Neuronal stem cell (in vitro differentiated cells): ENCODE results near the gene GRXCR2.

ENCODE experiments used
- DNase-seq: peaks from one replicate; pipeline ENCODE4 v3.0.0-alpha.2; 2013; ENCODE audit warnings: low spot score
- H2AFZ ChIP-seq: one replicate; pipeline ENCODE4 v1.6.1; 2013; ENCODE audit warnings: mild to moderate bottlenecking, low read length, inconsistent platforms
- H2AK5ac ChIP-seq: 2 replicates; pipeline ENCODE4 v1.6.1; 2013; ENCODE audit warnings: low read depth, mild to moderate bottlenecking, inconsistent platforms, low read length, moderate library complexity, mixed read lengths
- H2BK120ac ChIP-seq: 2 replicates; pipeline ENCODE4 v1.6.1; 2013; ENCODE audit warnings: low read depth, mild to moderate bottlenecking, inconsistent platforms, low read length, moderate library complexity, mixed read lengths
- H2BK12ac ChIP-seq: one replicate; pipeline ENCODE4 v1.6.1; 2013; ENCODE audit warnings: low read length, inconsistent platforms
- H2BK15ac ChIP-seq: 2 replicates; pipeline ENCODE4 v1.6.1; 2013; ENCODE audit warnings: mild to moderate bottlenecking, low read length, inconsistent platforms, mixed read lengths
- H2BK5ac ChIP-seq: one replicate; pipeline ENCODE4 v1.6.1; 2013; ENCODE audit warnings: inconsistent platforms, mild to moderate bottlenecking, low read length, moderate library complexity
- H3K14ac ChIP-seq: one replicate; pipeline ENCODE4 v1.6.1; 2013; ENCODE audit warnings: low read length, inconsistent platforms
- H3K18ac ChIP-seq: 2 replicates; pipeline ENCODE4 v1.6.1; 2013; ENCODE audit warnings: low read length, inconsistent platforms
- H3K23ac ChIP-seq: 2 replicates; pipeline ENCODE4 v1.6.1; 2013; ENCODE audit warnings: low read depth, mild to moderate bottlenecking, mixed read lengths, low read length, inconsistent platforms; ENCODE audit not compliant: poor library complexity
- H3K27ac ChIP-seq: replicated peaks from 3 replicates; pipeline ENCODE4 v1.5.1; 2013; ENCODE audit warnings: low read length, inconsistent platforms
- H3K27me3 ChIP-seq, 3 experiments: 2 replicates each; pipeline ENCODE4 v1.6.1; 2013; ENCODE audit warnings: low read length in 3 of 3, mild to moderate bottlenecking in 2 of 3, inconsistent platforms in 1 of 3, low read depth in 1 of 3, mixed read lengths in 1 of 3, moderate library complexity in 1 of 3; ENCODE audit not compliant: control insufficient read depth in 3 of 3, insufficient read depth in 3 of 3
- H3K36me3 ChIP-seq, 2 donors: replicated peaks in 1 of 2; 2 replicates each; pipeline ENCODE4 v1.6.1; 2013; ENCODE audit warnings: low read length in 2 of 2; ENCODE audit not compliant: control insufficient read depth in 2 of 2, insufficient read depth in 2 of 2
- H3K4ac ChIP-seq: 2 replicates; pipeline ENCODE4 v1.6.1; 2013; ENCODE audit warnings: inconsistent platforms, mild to moderate bottlenecking, low read length, moderate library complexity
- H3K4me1 ChIP-seq, 2 donors: 1 replicate in 1 of 2; 2 replicates in 1 of 2; pipeline ENCODE4 v1.6.1; 2013; ENCODE audit warnings: low read length in 2 of 2, low read depth in 1 of 2; ENCODE audit not compliant: control insufficient read depth in 2 of 2, insufficient read depth in 1 of 2
- H3K4me2 ChIP-seq: one replicate; pipeline ENCODE4 v1.6.1; 2013; ENCODE audit warnings: mild to moderate bottlenecking, low read length, inconsistent platforms; ENCODE audit not compliant: insufficient read depth, poor library complexity, severe bottlenecking
- H3K4me3 ChIP-seq, 2 donors: 2 replicates each; pipeline ENCODE4 v1.5.1; 2013; ENCODE audit warnings: low read length in 2 of 2, mild to moderate bottlenecking in 2 of 2, inconsistent platforms in 1 of 2, moderate library complexity in 1 of 2
- H3K79me1 ChIP-seq: one replicate; pipeline ENCODE4 v1.6.1; 2013; ENCODE audit warnings: low read depth, mild to moderate bottlenecking, inconsistent platforms, low read length, moderate library complexity
- H3K9ac ChIP-seq: one replicate; pipeline ENCODE4 v1.6.1; 2013; ENCODE audit warnings: mild to moderate bottlenecking, low read depth, low read length, inconsistent platforms; ENCODE audit not compliant: poor library complexity
- H3K9me3 ChIP-seq, 2 donors: replicated peaks in 1 of 2; 2 replicates each; pipeline versions ENCODE3 to v1.6.1; 2013; ENCODE audit warnings: low read length in 2 of 2, mild to moderate bottlenecking in 2 of 2, inconsistent platforms in 1 of 2, low read depth in 1 of 2, mixed read lengths in 1 of 2, moderate library complexity in 1 of 2; ENCODE audit not compliant: control insufficient read depth in 2 of 2, insufficient read depth in 1 of 2
- H4K8ac ChIP-seq: one replicate; pipeline ENCODE4 v1.6.1; 2013; ENCODE audit warnings: low read depth, mild to moderate bottlenecking, inconsistent platforms, low read length, moderate library complexity
- H4K91ac ChIP-seq: one replicate; pipeline ENCODE4 v1.6.1; 2013; ENCODE audit warnings: low read length, low read depth, mild to moderate bottlenecking, inconsistent platforms; ENCODE audit not compliant: poor library complexity
- WGBS, 2 donors: extraction: QIAGEN DNeasy Blood & Tissue Kit; methylation state at CpG; one replicate each; pipeline ENCODE4 v1.1.7; 2013; ENCODE audit warnings: missing lambda C conversion rate in 2 of 2, mixed read lengths in 1 of 2; ENCODE audit not compliant: insufficient read length in 2 of 2, insufficient replicate concordance in 1 of 2; ENCODE audit errors: extremely low coverage in 2 of 2; 5-methylcytosine and 5-hydroxymethylcytosine counted together

Gene GRXCR2

GRCh38 chr5:145856285-145856818 is 16.5 kb downstream of the GRXCR2 start:
- WGBS, 2 donors, result no CpG with 5 or more reads among the region's 25 CpGs

DNA sequence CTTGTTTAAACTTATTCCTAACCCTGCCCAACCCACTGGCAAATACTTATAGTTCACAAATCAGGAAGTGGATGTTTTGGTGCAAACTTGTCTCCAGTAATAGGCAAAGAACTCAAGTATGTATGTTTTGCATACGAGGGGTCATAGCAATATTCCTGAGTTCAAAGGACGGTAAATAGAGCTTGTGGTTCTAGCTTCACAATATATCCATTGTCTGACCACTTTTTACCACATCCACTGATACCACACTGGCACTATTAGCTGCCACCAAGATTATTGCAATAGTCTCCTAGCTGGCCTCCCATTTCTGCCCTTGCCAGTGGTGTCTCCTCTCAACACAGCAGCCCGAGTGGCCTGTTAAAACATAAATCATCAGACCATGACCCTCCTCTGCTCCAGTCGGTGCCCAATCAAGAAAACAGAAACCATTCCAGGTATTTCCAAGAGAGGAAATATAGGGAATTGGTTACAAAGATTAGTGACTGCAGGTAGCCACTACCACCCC is 17.0 kb downstream of the GRXCR2 start:
- Histone ChIP-seq H2BK15ac (no peak overlapping the region), H2BK120ac (no peak overlapping the region), H3K23ac (no peak overlapping the region), H3K9ac (peak overlapping the region; percentile 75), H2BK5ac (no peak overlapping the region), H3K4me2 (peak overlapping the region; percentile 51), H3K9me3 (no peaks in the 10 kb centered on the region), H3K4me1 (peaks cover 0 to 7% of the 10 kb centered on the region in 2 donors), H3K4me3 (peak overlapping the region in 1 of 2 donors; percentile 34), H3K27ac (no peak overlapping the region), H4K8ac (no peak overlapping the region), H2AFZ (peak overlapping the region; percentile 92), H3K4ac (no peak overlapping the region), H4K91ac (no peak overlapping the region), H2AK5ac (no peak overlapping the region), H3K36me3 (no peaks in the 10 kb centered on the region), H2BK12ac (no peak overlapping the region), H3K14ac (no peak overlapping the region), H3K27me3 (no peaks in the 10 kb centered on the region), H3K79me1 (no peaks in the 10 kb centered on the region), H3K18ac (peak overlapping the region; percentile 86)
- WGBS, 2 donors, result no CpG with 5 or more reads among the region's 4 CpGs
- DNase-seq, result no peak

More at GRCh38 chr5:145856285-145856818, 16.5 kb downstream of the GRXCR2 start:
- Histone ChIP-seq H3K4me3 (peak overlapping the region in 1 of 2 donors; percentile 34), H4K91ac (no peak overlapping the region), H3K9me3 (no peaks in the 10 kb centered on the region), H2AK5ac (no peak overlapping the region), H3K18ac (peak overlapping the region; percentile 86), H3K27ac (no peak overlapping the region), H2BK5ac (no peak overlapping the region), H3K4me2 (peak overlapping the region; percentile 51), H2BK120ac (no peak overlapping the region), H2BK12ac (no peak overlapping the region), H3K36me3 (no peaks in the 10 kb centered on the region), H4K8ac (no peak overlapping the region), H2BK15ac (peak overlapping the region; percentile 74), H3K27me3 (peaks cover 0 to 4% (median 0%) of the 10 kb centered on the region in 3 experiments), H3K4ac (no peak overlapping the region), H3K9ac (peak overlapping the region; percentile 75), H3K4me1 (peaks cover 0 to 7% of the 10 kb centered on the region in 2 donors), H2AFZ (peak overlapping the region; percentile 92), H3K79me1 (no peaks in the 10 kb centered on the region), H3K14ac (no peak overlapping the region), H3K23ac (peak overlapping the region; percentile 10)
- peak; percentile 26 for DNase-seq

DNA sequence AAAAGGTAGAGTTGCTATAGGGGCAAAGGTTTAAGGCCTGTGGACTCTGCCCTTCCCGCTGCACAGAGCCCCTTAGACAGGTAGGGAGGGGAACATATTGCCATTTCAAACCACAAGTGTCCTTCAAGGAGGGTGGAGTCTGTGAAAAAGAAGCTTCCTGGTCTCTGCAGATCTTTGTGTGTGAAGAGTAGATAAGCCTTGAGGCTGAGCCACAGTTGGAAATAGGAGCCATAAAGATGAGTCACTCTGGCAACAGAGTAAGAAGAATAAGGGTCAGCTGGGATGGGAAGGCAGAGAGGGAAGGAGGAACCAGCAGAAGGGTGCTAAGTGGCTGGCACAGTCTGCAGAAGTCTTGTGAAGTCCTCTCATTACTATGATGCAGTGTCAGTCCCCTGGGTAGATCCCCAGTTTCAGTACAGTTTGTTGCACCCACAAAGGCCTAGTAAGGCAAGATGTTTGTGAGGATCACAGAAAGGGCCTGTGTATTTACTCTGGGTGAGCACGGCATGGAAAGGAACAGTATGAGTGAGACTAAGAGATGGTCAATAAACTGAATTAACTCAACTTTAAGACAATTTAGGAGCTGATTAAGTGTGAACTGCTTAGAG is 18.1 kb downstream of the GRXCR2 start:
- Histone ChIP-seq H2BK5ac (no peak overlapping the region), H4K8ac (no peak overlapping the region), H3K9ac (no peak overlapping the region), H3K23ac (no peak overlapping the region), H2AK5ac (no peak overlapping the region), H3K4me2 (no peak overlapping the region), H2BK120ac (no peak overlapping the region), H3K4me3 (no peak overlapping the region), H3K18ac (no peak overlapping the region), H3K27ac (no peak overlapping the region), H4K91ac (no peak overlapping the region), H2AFZ (no peak overlapping the region), H3K9me3 (no peaks in the 10 kb centered on the region), H3K4me1 (peaks cover 0 to 7% of the 10 kb centered on the region in 2 donors), H2BK15ac (no peak overlapping the region), H3K36me3 (no peaks in the 10 kb centered on the region), H2BK12ac (no peak overlapping the region), H3K79me1 (no peaks in the 10 kb centered on the region), H3K14ac (no peak overlapping the region), H3K4ac (no peak overlapping the region), H3K27me3 (no peaks in the 10 kb centered on the region)
- DNase-seq, result no peak
- no CpG with 5 or more reads among the region's 2 CpGs for WGBS, 2 donors

DNA sequence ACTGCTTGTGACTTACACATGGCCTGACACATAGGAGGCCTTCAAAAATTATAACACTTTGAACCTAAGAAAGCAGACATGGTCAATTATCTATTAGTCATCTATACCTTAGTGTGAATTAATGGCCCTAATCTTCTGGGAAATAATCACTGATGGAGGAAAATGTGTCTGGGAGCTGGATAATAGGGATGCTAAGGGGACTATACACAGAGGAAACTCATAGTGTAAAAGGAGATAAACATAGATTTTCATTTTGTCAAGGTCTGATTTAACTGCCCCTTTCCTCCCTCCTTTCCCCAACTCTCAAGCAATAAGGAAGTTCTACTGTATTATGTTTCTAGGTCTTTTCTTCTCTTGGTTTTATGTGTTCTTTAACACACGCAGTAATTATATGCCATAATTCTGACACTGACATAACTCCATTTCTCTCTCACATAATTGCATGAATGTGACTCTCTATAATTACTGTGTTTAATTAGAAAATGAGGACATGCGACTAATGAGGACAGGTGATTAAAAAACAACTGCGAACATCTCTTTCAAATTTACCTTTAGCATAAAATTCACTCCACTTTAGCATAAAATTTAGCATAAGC is 18.9 kb downstream of the GRXCR2 start:
- WGBS, 2 donors, result no CpG with 5 or more reads among the region's 3 CpGs
- no peak overlapping the region for H3K9ac ChIP-seq
- H3K27ac ChIP-seq, result no peak overlapping the region

More for the DNA sequence above, 18.9 kb downstream of the GRXCR2 start:
- Histone ChIP-seq H2BK120ac (no peak overlapping the region), H4K8ac (no peak overlapping the region), H3K14ac (no peak overlapping the region), H3K4me3 (no peak overlapping the region), H3K4me2 (no peak overlapping the region), H3K4me1 (peaks cover 0 to 7% of the 10 kb centered on the region in 2 donors), H3K18ac (no peak overlapping the region), H2AFZ (no peak overlapping the region), H3K9me3 (no peaks in the 10 kb centered on the region), H2AK5ac (no peak overlapping the region), H3K4ac (no peak overlapping the region), H2BK5ac (no peak overlapping the region), H4K91ac (no peak overlapping the region), H2BK12ac (no peak overlapping the region), H2BK15ac (no peak overlapping the region), H3K79me1 (no peaks in the 10 kb centered on the region), H3K36me3 (no peaks in the 10 kb centered on the region), H3K23ac (no peak overlapping the region), H3K27me3 (peaks cover 0 to under 1% (median 0%) of the 10 kb centered on the region in 3 experiments)
- DNase-seq, result no peak
